Colonic mucosa (tissue), 4 donors: Measurements from ENCODE around the gene ZP2. TPM values are rescaled to one million over a fixed set of nuclear protein-coding genes. Genes with fewer than 3 reads are reported as not detected.
"Not testable (repeated sequence)": the region's sequence is repeated elsewhere in the genome, so short reads cannot be mapped to it uniquely, and the experiment has no call there.

Source experiments
- DNase-seq: peaks from one replicate; pipeline ENCODE4 v3.0.0-alpha.2; 2020
- H3K27ac ChIP-seq: fragments of 200-600 bp; one replicate; pipeline ENCODE4 v1.8.0; 2021
- H3K27me3 ChIP-seq: fragments of 200-600 bp; one replicate; pipeline ENCODE4 v1.8.0; 2021
- H3K36me3 ChIP-seq: fragments of 200-600 bp; one replicate; pipeline ENCODE4 v1.8.0; 2021
- H3K4me1 ChIP-seq: fragments of 200-600 bp; one replicate; pipeline ENCODE4 v1.8.0; 2021; ENCODE audit warnings: mild to moderate bottlenecking
- H3K4me3 ChIP-seq: fragments of 200-600 bp; one replicate; pipeline ENCODE4 v1.8.0; 2021
- H3K9ac ChIP-seq, 2 donors: one replicate each; pipeline ENCODE4 v1.7.0; 2013; ENCODE audit warnings: control low read depth in 2 of 2, low read depth in 2 of 2, low read length in 2 of 2
- H3K9me3 ChIP-seq: fragments of 200-600 bp; one replicate; pipeline ENCODE4 v1.8.0; 2021
- intact Hi-C: fragments of 100-400 bp; cut with DNase I; formaldehyde crosslinking; loops from one replicate; pipeline ENCODE4 v1.14.1; 2022
- total RNA-seq, 2 donors: library from RNA; stranded (reverse); fragmentation: NEBNext Ultra II Directional in 1 of 2; extraction: Animal tissue kit (Norgen Biotek cat#: 25700) in 1 of 2; gene quantifications; one replicate each; pipeline ENCODE4 v1.2.1, GENCODE V29; 2021
- TF ChIP-seq, protein P1 (sequence below): fragments of 200-600 bp; IDR thresholded peaks from one replicate; pipeline ENCODE4 v1.8.0; 2022; ENCODE audit warnings: antibody characterized with exemption, mild to moderate bottlenecking
- donor health status: healthy.
- donor health status: DM: no; HTN: no; CAD: no.
- donor health status: DM: no; HTN: no; CAD: no.

The ZP2 gene
- total RNA-seq, 2 donors from 2014 or later = 0.25 to 0.27 TPM

DNA sequence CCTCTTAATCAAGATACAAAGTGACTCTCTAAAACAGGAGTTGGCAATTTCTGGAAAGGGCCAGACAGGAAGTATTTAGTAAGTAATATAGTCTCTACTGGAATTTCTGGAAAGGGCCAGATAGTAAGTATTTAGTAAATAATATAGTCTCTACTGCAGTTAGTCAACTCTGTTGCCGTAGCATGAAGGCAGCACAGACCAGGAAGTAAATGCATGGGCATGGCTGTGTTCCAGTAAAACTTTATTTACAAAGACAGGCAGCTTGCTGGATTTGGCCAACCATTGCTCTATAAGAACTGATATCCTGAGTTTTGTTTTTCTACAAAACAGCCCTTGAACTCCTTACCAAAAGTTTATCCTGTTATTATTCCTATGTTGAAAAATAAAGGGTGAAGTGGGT is 36.0 kb downstream of the ZP2 start:
- no peak overlapping the region for H3K9ac ChIP-seq
- TF ChIP-seq, protein P1, sequence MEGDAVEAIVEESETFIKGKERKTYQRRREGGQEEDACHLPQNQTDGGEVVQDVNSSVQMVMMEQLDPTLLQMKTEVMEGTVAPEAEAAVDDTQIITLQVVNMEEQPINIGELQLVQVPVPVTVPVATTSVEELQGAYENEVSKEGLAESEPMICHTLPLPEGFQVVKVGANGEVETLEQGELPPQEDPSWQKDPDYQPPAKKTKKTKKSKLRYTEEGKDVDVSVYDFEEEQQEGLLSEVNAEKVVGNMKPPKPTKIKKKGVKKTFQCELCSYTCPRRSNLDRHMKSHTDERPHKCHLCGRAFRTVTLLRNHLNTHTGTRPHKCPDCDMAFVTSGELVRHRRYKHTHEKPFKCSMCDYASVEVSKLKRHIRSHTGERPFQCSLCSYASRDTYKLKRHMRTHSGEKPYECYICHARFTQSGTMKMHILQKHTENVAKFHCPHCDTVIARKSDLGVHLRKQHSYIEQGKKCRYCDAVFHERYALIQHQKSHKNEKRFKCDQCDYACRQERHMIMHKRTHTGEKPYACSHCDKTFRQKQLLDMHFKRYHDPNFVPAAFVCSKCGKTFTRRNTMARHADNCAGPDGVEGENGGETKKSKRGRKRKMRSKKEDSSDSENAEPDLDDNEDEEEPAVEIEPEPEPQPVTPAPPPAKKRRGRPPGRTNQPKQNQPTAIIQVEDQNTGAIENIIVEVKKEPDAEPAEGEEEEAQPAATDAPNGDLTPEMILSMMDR = no peak
- H3K27me3 ChIP-seq = no peaks in the 10 kb centered on the region
- H3K9me3 ChIP-seq = no peaks in the 10 kb centered on the region
- peak overlapping the region; percentile 18 for H3K27ac ChIP-seq
- H3K36me3 ChIP-seq = peaks cover 6% of the 10 kb centered on the region
- intact Hi-C loops = no loop called here
- no peak overlapping the region for H3K4me3 ChIP-seq
- DNase-seq = peak; percentile 57
- no peaks in the 10 kb centered on the region for H3K4me1 ChIP-seq

- no peak overlapping the region for H3K9ac ChIP-seq
- no peak overlapping the region for H3K4me3 ChIP-seq
- intact Hi-C loops = no loop called here
- TF ChIP-seq, protein P1 = no peak
- DNase-seq = no peak
- H3K27me3 ChIP-seq = no peaks in the 10 kb centered on the region
- peaks cover 6% of the 10 kb centered on the region for H3K36me3 ChIP-seq
- H3K9me3 ChIP-seq = no peaks in the 10 kb centered on the region
- no peak overlapping the region for H3K27ac ChIP-seq
- no peaks in the 10 kb centered on the region for H3K4me1 ChIP-seq
Observed at GRCh38 chr16:21172650-21173049, 38.7 kb downstream of the ZP2 start.

- H3K9ac ChIP-seq, H3K27ac ChIP-seq, H3K9me3 ChIP-seq, intact Hi-C loops, H3K36me3 ChIP-seq, H3K4me3 ChIP-seq, DNase-seq, H3K27me3 ChIP-seq, H3K4me1 ChIP-seq: not testable (repeated sequence)
Observed at GRCh38 chr16:21170116-21170515, 41.3 kb downstream of the ZP2 start.

- Histone ChIP-seq H3K27ac (no peak overlapping the region), H3K36me3 (peaks cover 5% of the 10 kb centered on the region), H3K4me1 (no peaks in the 10 kb centered on the region), H3K9ac (no peak overlapping the region), H3K9me3 (no peaks in the 10 kb centered on the region), H3K27me3 (no peaks in the 10 kb centered on the region), H3K4me3 (no peak overlapping the region)
- TF ChIP-seq, protein P1 = no peak
- no peak for DNase-seq
- intact Hi-C loops = no loop called here
Observed at GRCh38 chr16:21169249-21169981, 42.0 kb downstream of the ZP2 start.

DNA sequence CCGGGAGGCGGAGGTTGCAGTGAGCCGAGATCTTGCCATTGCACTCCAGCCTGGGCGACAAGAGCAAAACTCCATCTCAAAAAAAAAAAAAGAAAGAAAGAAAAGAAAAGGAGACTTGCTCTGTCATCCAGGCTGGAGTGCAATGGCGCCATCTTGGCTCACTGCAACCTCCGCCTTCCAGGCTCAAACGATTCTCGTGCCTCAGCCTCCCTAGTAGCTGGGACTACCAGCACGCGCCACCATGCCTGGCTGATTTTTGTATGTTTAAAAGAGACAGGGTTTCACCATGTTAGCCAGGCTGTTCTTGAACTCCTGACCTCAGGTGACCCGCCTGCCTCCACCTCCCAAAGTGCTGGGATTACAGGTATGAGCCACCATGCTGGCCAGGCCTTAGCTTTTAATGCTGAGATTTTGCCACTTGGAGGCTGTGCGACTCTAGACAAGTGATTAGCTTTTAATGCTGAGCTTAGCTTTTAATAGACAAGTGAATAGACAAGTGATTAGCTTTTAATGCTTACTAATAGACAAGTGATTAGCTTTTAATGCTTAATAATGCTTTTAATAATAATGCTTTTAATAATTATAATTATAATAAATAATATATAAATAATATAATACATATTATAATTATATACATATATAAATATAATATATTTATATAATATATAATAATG is 43.3 kb downstream of the ZP2 start:
- intact Hi-C loops = no loop called here
- H3K9ac ChIP-seq = no peak overlapping the region
- TF ChIP-seq, protein P1 = no peak
- no peak overlapping the region for H3K4me3 ChIP-seq
- no peaks in the 10 kb centered on the region for H3K4me1 ChIP-seq
- no peaks in the 10 kb centered on the region for H3K9me3 ChIP-seq
- H3K36me3 ChIP-seq = no peaks in the 10 kb centered on the region
- no peaks in the 10 kb centered on the region for H3K27me3 ChIP-seq
- no peak overlapping the region for H3K27ac ChIP-seq
- DNase-seq = no peak

- H3K4me1 ChIP-seq = no peaks in the 10 kb centered on the region
- no peaks in the 10 kb centered on the region for H3K27me3 ChIP-seq
- H3K9ac ChIP-seq = no peak overlapping the region
- H3K9me3 ChIP-seq = no peaks in the 10 kb centered on the region
- H3K27ac ChIP-seq = no peak overlapping the region
- no peak for DNase-seq
- intact Hi-C loops = no loop called here
- TF ChIP-seq, protein P1 = no peak
- H3K4me3 ChIP-seq = no peak overlapping the region
- H3K36me3 ChIP-seq = no peaks in the 10 kb centered on the region
Observed at GRCh38 chr16:21167360-21167759, 44.0 kb downstream of the ZP2 start.
